ENCODE measurements around the gene VPS13D. TPM values are rescaled to one million over a fixed set of nuclear protein-coding genes. Genes with fewer than 3 reads are reported as not detected.

The VPS13D gene
- total RNA-seq, 1 experiment from 2014 or later: 31.6 TPM

- Histone ChIP-seq H3K9me3 (ENCODE audit: control insufficient read depth in 1 of 2, insufficient read depth in 1 of 2, low read depth in 1 of 2, low read length in 2 of 2) (no peaks in the 10 kb centered on the region), H3K4me1 (ENCODE audit: control insufficient read depth in 1 of 2, insufficient read depth in 2 of 2, low read length in 2 of 2) (no peaks in the 10 kb centered on the region), H3K27ac (ENCODE audit: low read depth, low read length) (no peak overlapping the region), H3K9ac (ENCODE audit: low read length) (no peak overlapping the region), H3K4me3 (replicated peaks in 1 of 2; ENCODE audit: low read depth in 1 of 2, low read length in 2 of 2) (no peak overlapping the region), H3K4me2 (ENCODE audit: low read length) (no peak overlapping the region), H3K27me3 (ENCODE audit: insufficient read depth, low read length) (no peaks in the 10 kb centered on the region), H3K79me2 (ENCODE audit: insufficient read depth, low read length) (no peaks in the 10 kb centered on the region), H4K20me1 (ENCODE audit: insufficient read depth) (no peaks in the 10 kb centered on the region), H2AFZ (ENCODE audit: low read depth, low read length, poor library complexity, severe bottlenecking) (no peak overlapping the region), H3K36me3 (ENCODE audit: control insufficient read depth in 1 of 2, insufficient read depth in 2 of 2, low read length in 2 of 2) (peaks cover 9 to 16% of the 10 kb centered on the region in 2 experiments), H3K9me2 (ENCODE audit: insufficient read depth) (no peaks in the 10 kb centered on the region)
- ChIA-PET CTCF (no interaction called here), RAD21 (ENCODE audit: low non-redundant PET in 1 of 2, low total read pairs in 2 of 2, uncharacterized antibody in 2 of 2, unreplicated experiment in 2 of 2) (interaction anchor here in 1 of 2 experiments (0.6 kb wide), 1 partner anchor 200 kb away, joined by 3 read pairs; no protein-coding TSS in a partner anchor), POLR2A (no interaction called here)
- DNase-seq (ENCODE audit: low read depth, low spot score): no peak
- intact Hi-C loops (cut with micrococcal nuclease): no loop called here
- no peak for ATAC-seq
- TF ChIP-seq YY1 (IDR thresholded peaks at IDR 0.05; ENCODE audit: extremely low read depth, insufficient replicate concordance, low read depth, low read length) (no peak), ATF3 (IDR thresholded peaks at IDR 0.05) (no peak), TCF7L2 (IDR thresholded peaks at IDR 0.05; ENCODE audit: borderline replicate concordance, extremely low read depth, insufficient read depth, insufficient read length) (no peak), SP1 (IDR thresholded peaks at IDR 0.05; ENCODE audit: low read depth) (no peak), EZH2 (IDR thresholded peaks at IDR 0.05) (no peak), FOSL1 (IDR thresholded peaks at IDR 0.05; ENCODE audit: low read depth) (no peak), REST (IDR thresholded peaks at IDR 0.05; ENCODE audit: low read depth) (no peak), SRF (IDR thresholded peaks at IDR 0.05; ENCODE audit: low read depth) (no peak), ELF1 (IDR thresholded peaks at IDR 0.05; ENCODE audit: borderline replicate concordance, low read depth) (no peak), ZBTB33 (IDR thresholded peaks at IDR 0.05; ENCODE audit: extremely low read depth, insufficient replicate concordance, low read length) (no peak), RAD21 (IDR thresholded peaks at IDR 0.05; ENCODE audit: low read depth) (no peak), POLR2A (IDR thresholded peaks at IDR 0.05; ENCODE audit: borderline replicate concordance, extremely low read depth, insufficient read depth, insufficient read length) (no peak), ZNF274 (IDR thresholded peaks at IDR 0.05; ENCODE audit: low read depth, low read length) (no peak), MAX (IDR thresholded peaks at IDR 0.05) (no peak), CTCF (IDR thresholded peaks at IDR 0.05 in 2 of 3, conservative IDR thresholded peaks at IDR 0.05 in 1 of 3; ENCODE audit: borderline replicate concordance in 1 of 3, insufficient read depth in 1 of 3, low read depth in 2 of 3, low read length in 2 of 3) (no peak), POLR2AphosphoS5 (IDR thresholded peaks at IDR 0.05; ENCODE audit: low read depth, low read length) (no peak)
- no TSS peak for BruUV-seq (replicated peaks)
Observed at GRCh38 chr1:12251442-12251841, 21.6 kb downstream of the VPS13D start.

All from HCT116 (cell line).